ENCODE data around the gene ZNF83. TPM values are rescaled to one million over a fixed set of nuclear protein-coding genes. Genes with fewer than 3 reads are reported as not detected.
A peak's percentile ranks its signal among the peaks of the same experiment; 100 is the strongest.

ZNF83 gene
- polyA plus RNA-seq, 6 donors from 2014 or later: 6.7 to 31.5 (median 14.8) TPM

GRCh38 chr19:52664461-52664860 is 26.3 kb upstream of the ZNF83 start:
- ATAC-seq (ENCODE audit: low read depth in 2 of 2): no peak
- Mint-ChIP-seq H3K4me1 (peaks cover 3 to 12% (median 6%) of the 10 kb centered on the region in 3 donors), H3K27me3 (no peaks in the 10 kb centered on the region), H3K9me3 (peaks cover 0 to under 1% (median 0%) of the 10 kb centered on the region in 7 donors), H3K36me3 (peaks cover 11 to 15% of the 10 kb centered on the region in 2 donors), H3K27ac (peak overlapping the region in 2 of 6 donors; percentile 36 to 62), H3K4me3 (no peak overlapping the region)
- no peak for DNase-seq

GRCh38 chr19:52662631-52663030 is 24.5 kb upstream of the ZNF83 start:
- DNase-seq (no peak), ATAC-seq (ENCODE audit: low read depth in 2 of 2) (no peak)
- peak overlapping the region in 1 of 6 donors; percentile 59 for H3K27ac Mint-ChIP-seq
- H3K36me3 Mint-ChIP-seq: peaks cover 13 to 31% of the 10 kb centered on the region in 2 donors
- no peaks in the 10 kb centered on the region for H3K27me3 Mint-ChIP-seq
- H3K4me3 Mint-ChIP-seq: no peak overlapping the region
- peaks cover 0 to 2% (median 0%) of the 10 kb centered on the region in 7 donors for H3K9me3 Mint-ChIP-seq
- H3K4me1 Mint-ChIP-seq: peaks cover 3 to 12% (median 6%) of the 10 kb centered on the region in 3 donors

- H3K4me3 Mint-ChIP-seq: no peak overlapping the region
- H3K36me3 Mint-ChIP-seq: peaks cover 19 to 31% of the 10 kb centered on the region in 2 donors
- H3K9me3 Mint-ChIP-seq: peaks cover 0 to 3% (median 0%) of the 10 kb centered on the region in 7 donors
- no peak overlapping the region for H3K27ac Mint-ChIP-seq
- DNase-seq: no peak
- peaks cover 3 to 9% (median 6%) of the 10 kb centered on the region in 3 donors for H3K4me1 Mint-ChIP-seq
- no peak for ATAC-seq (ENCODE audit: low read depth in 2 of 2)
- H3K27me3 Mint-ChIP-seq: no peaks in the 10 kb centered on the region
These were observed 22.8 kb upstream of the ZNF83 start for GRCh38 chr19:52660981-52661380.

- H3K9me3 Mint-ChIP-seq: peaks cover 0 to 4% (median 0%) of the 10 kb centered on the region in 7 donors
- no peaks in the 10 kb centered on the region for H3K27me3 Mint-ChIP-seq
- H3K4me3 Mint-ChIP-seq: no peak overlapping the region
- H3K27ac Mint-ChIP-seq: no peak overlapping the region
- H3K4me1 Mint-ChIP-seq: peaks cover 0 to 6% (median 6%) of the 10 kb centered on the region in 3 donors
- peaks cover 25 to 39% of the 10 kb centered on the region in 2 donors for H3K36me3 Mint-ChIP-seq
- ATAC-seq (ENCODE audit: low read depth in 2 of 2) (no peak), DNase-seq (no peak)
These were observed 20.9 kb upstream of the ZNF83 start for GRCh38 chr19:52659013-52659412.

GRCh38 chr19:52658595-52658994 is 20.4 kb upstream of the ZNF83 start:
- Mint-ChIP-seq H3K36me3 (peaks cover 29 to 43% of the 10 kb centered on the region in 2 donors), H3K4me1 (peaks cover 0 to 6% (median 6%) of the 10 kb centered on the region in 3 donors), H3K27ac (no peak overlapping the region), H3K27me3 (no peaks in the 10 kb centered on the region), H3K4me3 (no peak overlapping the region), H3K9me3 (peaks cover 0 to 6% (median 0%) of the 10 kb centered on the region in 7 donors)
- DNase-seq (no peak), ATAC-seq (ENCODE audit: low read depth in 2 of 2) (no peak)

- Mint-ChIP-seq H3K36me3 (peaks cover 42 to 50% of the 10 kb centered on the region in 2 donors), H3K4me1 (no peaks in the 10 kb centered on the region), H3K9me3 (peaks cover 5 to 39% (median 19%) of the 10 kb centered on the region in 7 donors), H3K27me3 (no peaks in the 10 kb centered on the region), H3K27ac (no peak overlapping the region), H3K4me3 (no peak overlapping the region)
- DNase-seq (no peak), ATAC-seq (ENCODE audit: low read depth in 2 of 2) (no peak)
These were observed 15.0 kb upstream of the ZNF83 start for GRCh38 chr19:52653161-52653560.

GRCh38 chr19:52651956-52652355 is 13.8 kb upstream of the ZNF83 start:
- Mint-ChIP-seq H3K36me3 (peaks cover 47 to 50% of the 10 kb centered on the region in 2 donors), H3K27me3 (no peaks in the 10 kb centered on the region), H3K4me1 (no peaks in the 10 kb centered on the region), H3K27ac (no peak overlapping the region), H3K9me3 (peaks cover 14 to 47% (median 31%) of the 10 kb centered on the region in 7 donors), H3K4me3 (no peak overlapping the region)
- ATAC-seq (ENCODE audit: low read depth in 2 of 2) (no peak), DNase-seq (no peak)

GRCh38 chr19:52648336-52649016 is 10.3 kb upstream of the ZNF83 start:
- H3K4me1 Mint-ChIP-seq: no peaks in the 10 kb centered on the region
- H3K4me3 Mint-ChIP-seq: no peak overlapping the region
- no peak overlapping the region for H3K27ac Mint-ChIP-seq
- H3K9me3 Mint-ChIP-seq: peaks cover 13 to 71% (median 50%) of the 10 kb centered on the region in 7 donors
- H3K36me3 Mint-ChIP-seq: peaks cover 34 to 36% of the 10 kb centered on the region in 2 donors
- no peak for DNase-seq
- no peak for ATAC-seq (ENCODE audit: low read depth in 2 of 2)
- no peaks in the 10 kb centered on the region for H3K27me3 Mint-ChIP-seq

- Mint-ChIP-seq H3K27me3 (no peaks in the 10 kb centered on the region), H3K27ac (no peak overlapping the region), H3K4me1 (no peaks in the 10 kb centered on the region), H3K4me3 (no peak overlapping the region), H3K36me3 (peaks cover 19 to 20% of the 10 kb centered on the region in 2 donors), H3K9me3 (peaks cover 9 to 64% (median 43%) of the 10 kb centered on the region in 7 donors)
- no peak for DNase-seq
- ATAC-seq (ENCODE audit: low read depth in 2 of 2): no peak
These were observed 8.5 kb upstream of the ZNF83 start for GRCh38 chr19:52646571-52647217.

- peaks cover 10 to 27% (median 14%) of the 10 kb centered on the region in 3 donors for H3K4me1 Mint-ChIP-seq
- no peak for DNase-seq
- peaks cover 0 to 46% (median 17%) of the 10 kb centered on the region in 7 donors for H3K9me3 Mint-ChIP-seq
- H3K27me3 Mint-ChIP-seq: no peaks in the 10 kb centered on the region
- ATAC-seq (ENCODE audit: low read depth in 2 of 2): no peak
- H3K36me3 Mint-ChIP-seq: peaks cover 0 to 4% of the 10 kb centered on the region in 2 donors
- peak overlapping the region in 2 of 8 donors; percentile 23 to 48 for H3K4me3 Mint-ChIP-seq
- peak overlapping the region in 1 of 6 donors; percentile 69 for H3K27ac Mint-ChIP-seq
These were observed 2.8 kb upstream of the ZNF83 start for GRCh38 chr19:52640916-52641315.

- Mint-ChIP-seq H3K36me3 (peaks cover 3 to 4% of the 10 kb centered on the region in 2 donors), H3K4me3 (peak overlapping the region in 2 of 8 donors; percentile 23 to 93), H3K27ac (no peak overlapping the region), H3K4me1 (peaks cover 12 to 35% (median 14%) of the 10 kb centered on the region in 3 donors), H3K27me3 (no peaks in the 10 kb centered on the region), H3K9me3 (peaks cover 0 to 38% (median 8%) of the 10 kb centered on the region in 7 donors)
- no peak for ATAC-seq (ENCODE audit: low read depth in 2 of 2)
- DNase-seq: no peak
These were observed 1.8 kb upstream of the ZNF83 start for GRCh38 chr19:52639996-52640395.

GRCh38 chr19:52638601-52639000 is 446 bp upstream of the ZNF83 start:
- Mint-ChIP-seq H3K4me3 (peak overlapping the region; percentile 91 to 100 (median 98)), H3K4me1 (peaks cover 14 to 38% (median 15%) of the 10 kb centered on the region in 3 donors), H3K27ac (peak overlapping the region in 4 of 6 donors; percentile 98 to 99 (median 99)), H3K27me3 (no peaks in the 10 kb centered on the region), H3K36me3 (peaks cover 4 to 8% of the 10 kb centered on the region in 2 donors), H3K9me3 (peaks cover 0 to 28% (median 7%) of the 10 kb centered on the region in 7 donors)
- ATAC-seq (ENCODE audit: low read depth in 2 of 2) (peak in 1 of 2 donors; percentile 1), DNase-seq (no peak)

- no peak for ATAC-seq (ENCODE audit: low read depth in 2 of 2)
- H3K9me3 Mint-ChIP-seq: peaks cover 0 to 15% (median 2%) of the 10 kb centered on the region in 7 donors
These were observed 2.2 kb downstream of the ZNF83 start for GRCh38 chr19:52635786-52636570.

More at GRCh38 chr19:52635786-52636570, 2.2 kb downstream of the ZNF83 start:
- Mint-ChIP-seq H3K27ac (peak overlapping the region in 1 of 6 donors; percentile 99), H3K4me3 (peak overlapping the region in 7 of 8 donors; percentile 56 to 100 (median 97)), H3K4me1 (peaks cover 29 to 53% (median 34%) of the 10 kb centered on the region in 3 donors), H3K36me3 (peaks cover 8 to 9% of the 10 kb centered on the region in 2 donors), H3K27me3 (no peaks in the 10 kb centered on the region)
- DNase-seq: no peak
